Activated T-cell treated with anti-CD3 and anti-CD28 coated beads, Interleukin-2, amount 50 U/mL, for 1 hour (primary cell): ENCODE measurements around the gene MYT1.
A peak's percentile ranks its signal among the peaks of the same experiment; 100 is the strongest.
"Not testable (repeated sequence)": the region's sequence is repeated elsewhere in the genome, so short reads cannot be mapped to it uniquely, and the experiment has no call there.

Experiments used
- DNase-seq: peaks from one replicate; pipeline ENCODE4 v3.0.0-alpha.2; 2020

MYT1 gene

DNA sequence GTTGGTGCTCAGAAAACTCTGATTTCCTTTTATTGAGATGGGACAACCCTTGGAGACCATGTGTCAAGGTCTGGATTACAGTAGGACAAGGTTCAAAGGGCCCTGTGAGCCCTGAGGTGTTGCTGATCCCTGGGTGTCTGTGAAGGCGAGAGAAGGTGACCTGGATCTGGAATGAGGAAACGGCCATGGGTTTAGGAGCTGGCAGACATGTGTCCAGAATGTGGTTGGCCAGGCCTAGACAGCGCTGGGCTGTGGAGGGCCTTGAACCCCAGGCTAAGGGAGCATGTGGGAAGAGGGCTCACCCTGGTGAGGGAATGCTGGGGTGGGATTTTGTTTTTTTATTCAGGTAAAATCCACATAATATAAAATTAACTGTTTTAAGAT lies 116.2 kb downstream of the MYT1 start:
- no peak for DNase-seq

DNA sequence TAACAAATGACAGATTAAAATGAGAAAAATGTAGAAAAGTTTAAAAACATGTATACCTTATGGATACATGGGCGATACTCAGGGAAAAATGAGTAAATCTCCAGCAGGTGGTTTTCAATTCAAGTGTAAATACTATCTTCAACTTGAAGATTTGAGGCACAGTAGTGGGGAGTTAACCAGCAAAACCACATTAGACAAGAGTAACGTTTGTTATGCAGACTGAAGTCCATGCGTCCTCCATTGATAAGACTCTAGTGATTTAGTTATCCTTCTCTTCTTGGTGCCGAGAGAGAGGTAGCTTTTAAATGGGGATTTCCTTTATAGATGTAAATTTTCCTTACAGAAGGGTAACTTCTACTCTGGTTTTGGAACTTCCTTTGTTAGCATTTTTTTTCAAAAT lies 119.4 kb downstream of the MYT1 start:
- DNase-seq = no peak

- DNase-seq = peak; percentile 78
Observed at GRCh38 chr20:64285579-64286446, 121.6 kb downstream of the MYT1 start.

DNA sequence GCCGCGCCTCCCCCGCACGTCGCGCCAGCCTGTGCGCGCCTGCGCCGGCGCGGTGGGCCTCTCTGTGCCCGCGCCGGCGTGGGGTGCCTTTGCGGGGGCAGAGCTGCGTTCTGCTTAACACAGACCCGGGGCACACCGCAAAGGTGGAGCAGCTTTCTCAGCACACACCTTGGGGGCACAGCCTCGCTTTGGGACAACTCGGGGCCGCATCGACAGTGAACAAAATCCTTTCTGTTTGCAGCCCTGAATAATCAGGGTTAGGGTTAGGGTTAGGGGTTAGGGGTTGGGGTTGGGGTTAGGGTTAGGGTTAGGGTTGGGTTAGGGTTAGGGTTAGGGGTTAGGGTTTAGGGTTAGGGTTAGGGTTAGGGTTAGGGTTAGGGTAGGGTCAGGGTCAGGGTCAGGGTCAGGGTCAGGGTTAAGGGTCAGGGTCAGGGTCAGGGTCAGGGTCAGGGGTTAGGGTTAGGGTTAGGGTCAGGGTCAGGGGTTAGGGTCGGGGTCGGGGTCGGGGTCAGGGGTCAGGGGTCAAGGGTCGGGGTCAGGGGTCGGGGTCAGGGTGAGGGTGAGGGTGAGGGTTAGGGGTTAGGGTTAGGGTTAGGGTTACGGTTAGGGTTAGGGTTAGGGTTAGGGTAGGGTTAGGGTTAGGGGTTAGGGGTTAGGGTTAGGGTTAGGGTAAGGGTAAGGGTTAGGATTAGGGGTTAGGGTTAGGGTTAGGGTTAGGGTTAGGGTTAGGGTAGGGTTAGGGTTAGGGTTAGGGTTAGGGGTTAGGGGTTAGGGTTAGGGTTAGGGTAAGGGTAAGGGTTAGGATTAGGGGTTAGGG lies 122.4 kb downstream of the MYT1 start:
- peak; percentile 25 for DNase-seq

DNA sequence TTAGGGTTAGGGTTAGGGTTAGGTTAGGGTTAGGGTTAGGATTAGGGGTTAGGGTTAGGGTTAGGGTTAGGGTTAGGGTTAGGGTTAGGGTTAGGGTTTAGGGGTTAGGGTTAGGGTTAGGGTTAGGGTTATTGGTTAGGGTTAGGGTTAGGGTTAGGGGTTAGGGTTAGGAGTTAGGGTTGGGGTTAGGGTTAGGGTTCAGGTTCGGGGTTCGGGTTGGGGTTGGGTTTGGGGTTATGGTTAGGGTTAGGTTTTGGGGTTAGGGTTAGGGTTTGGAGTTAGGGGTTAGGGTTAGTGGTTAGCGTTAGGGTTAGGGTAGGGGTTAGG lies 123.0 kb downstream of the MYT1 start:
- not testable (repeated sequence) for DNase-seq
